HG02885 (cell line): ENCODE data around the gene PITX1.
"Not testable (repeated sequence)": the region's sequence is repeated elsewhere in the genome, so short reads cannot be mapped to it uniquely, and the experiment has no call there.

Experiments
- ATAC-seq: cut with Tn5 transposase; IDR thresholded peaks from one replicate; pipeline ENCODE4 v1.9.1; 2021; ENCODE audit warnings: mild to moderate bottlenecking; ENCODE audit not compliant: unreplicated experiment, poor library complexity

The PITX1 gene

DNA sequence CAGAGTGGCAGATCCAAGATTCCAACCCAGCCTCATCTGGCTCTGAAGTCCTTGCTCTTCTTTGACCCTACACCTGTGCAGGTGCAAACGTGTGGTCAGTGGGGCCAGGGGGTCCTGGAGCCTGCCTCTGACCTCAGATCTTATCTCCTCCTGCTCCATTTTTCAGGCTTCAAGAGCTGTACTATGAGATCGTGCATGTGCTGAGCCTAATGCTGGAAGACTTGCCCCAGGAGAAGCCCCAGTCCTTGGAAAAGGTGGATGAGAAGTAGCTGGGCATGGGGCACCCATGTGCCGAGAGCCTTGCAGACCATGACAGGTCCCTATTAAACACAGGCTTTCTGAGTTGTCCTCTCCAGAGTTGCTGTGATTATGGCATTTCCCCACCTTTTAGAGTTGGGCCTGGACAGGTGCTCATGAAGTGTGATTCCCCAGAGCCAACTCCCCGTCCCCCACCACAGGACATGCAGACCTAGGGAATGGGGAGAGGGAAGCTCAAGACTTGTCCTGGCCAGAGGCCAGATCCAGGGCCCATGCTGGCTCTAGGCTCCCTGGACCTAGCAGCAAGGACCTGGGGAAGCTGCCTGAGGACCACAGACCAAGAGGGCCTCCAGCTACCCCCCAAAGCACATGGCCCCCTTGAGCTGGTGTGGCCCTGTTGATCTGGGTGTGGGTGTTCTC, 22.5 kb downstream of the PITX1 start:
- ATAC-seq = no peak

DNA sequence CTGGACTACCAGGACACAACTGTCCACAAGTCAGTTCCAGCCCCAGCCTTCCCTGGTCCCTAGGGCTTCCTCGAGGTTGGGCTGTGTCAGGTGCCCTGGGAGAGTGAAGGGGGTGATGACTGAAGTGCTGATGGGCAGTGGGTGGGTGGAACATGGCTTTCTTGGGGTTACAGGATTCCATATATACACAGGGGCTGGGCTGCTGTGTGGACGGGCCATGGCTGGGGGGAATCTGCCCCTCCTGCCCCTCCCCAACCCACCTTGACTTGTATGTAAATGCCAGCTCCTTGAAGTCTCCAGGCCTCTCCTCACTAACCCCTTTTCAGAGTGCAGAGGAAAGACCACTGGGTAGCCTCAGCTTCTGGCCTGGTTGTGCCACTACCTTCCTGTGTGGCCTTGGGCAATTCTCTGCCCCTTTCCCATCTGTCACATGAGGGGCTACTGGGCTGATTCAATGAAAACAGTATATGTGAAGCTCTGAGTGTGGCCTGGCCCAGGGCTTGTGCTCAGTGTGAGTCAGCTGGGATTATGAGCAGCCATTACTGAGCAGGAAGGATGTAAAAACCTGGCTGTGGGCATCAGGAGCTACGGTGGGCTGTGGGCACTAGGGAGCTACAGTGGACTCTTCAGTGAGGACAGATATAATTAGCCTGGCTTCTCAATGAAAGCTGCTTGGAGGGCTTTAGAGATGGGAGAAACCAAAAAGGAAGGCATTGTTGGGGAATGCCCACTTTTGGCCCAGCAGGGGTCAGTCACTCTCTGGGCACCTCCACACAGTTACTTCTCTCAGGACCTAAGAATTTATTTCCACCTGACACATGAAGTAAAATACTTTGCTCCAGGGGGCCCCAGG, 23.3 kb downstream of the PITX1 start:
- ATAC-seq = no peak

DNA sequence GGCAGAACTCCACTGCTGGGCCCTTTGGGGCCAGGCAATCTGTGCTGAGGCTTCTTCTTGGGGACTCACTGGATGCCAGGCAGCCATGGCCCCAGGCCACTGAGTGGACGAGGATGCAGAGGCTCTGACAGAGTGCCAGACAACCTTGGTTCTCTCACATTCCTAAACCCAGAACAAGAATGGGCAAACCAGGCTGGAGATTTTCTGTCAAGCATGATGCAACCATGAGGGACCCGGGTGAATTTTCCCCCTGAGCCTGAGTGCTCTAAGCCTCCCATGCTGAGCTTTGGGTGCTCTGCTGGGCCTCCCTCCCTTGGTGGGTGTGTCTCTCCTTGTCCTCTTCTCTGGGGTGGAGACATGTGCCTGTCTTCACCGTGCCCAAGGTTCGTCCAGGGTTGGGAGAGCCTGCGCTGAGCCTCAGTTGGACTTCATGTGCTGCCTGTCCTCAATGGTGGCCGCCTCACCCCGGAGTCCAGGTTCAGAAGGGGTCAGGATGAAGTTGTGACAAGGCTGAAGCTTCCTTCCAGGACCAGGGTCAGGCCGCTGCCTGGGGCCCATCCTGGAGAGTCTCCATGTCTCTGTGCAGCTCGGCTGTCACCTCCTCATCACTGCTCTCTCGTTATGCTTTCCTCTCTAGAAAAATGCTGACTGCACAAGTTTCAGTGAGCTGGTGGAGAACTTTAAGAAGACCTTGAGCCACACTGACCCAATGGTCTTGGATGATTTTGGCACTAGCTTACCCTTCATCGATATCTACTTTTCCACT, 24.1 kb downstream of the PITX1 start:
- no peak for ATAC-seq

DNA sequence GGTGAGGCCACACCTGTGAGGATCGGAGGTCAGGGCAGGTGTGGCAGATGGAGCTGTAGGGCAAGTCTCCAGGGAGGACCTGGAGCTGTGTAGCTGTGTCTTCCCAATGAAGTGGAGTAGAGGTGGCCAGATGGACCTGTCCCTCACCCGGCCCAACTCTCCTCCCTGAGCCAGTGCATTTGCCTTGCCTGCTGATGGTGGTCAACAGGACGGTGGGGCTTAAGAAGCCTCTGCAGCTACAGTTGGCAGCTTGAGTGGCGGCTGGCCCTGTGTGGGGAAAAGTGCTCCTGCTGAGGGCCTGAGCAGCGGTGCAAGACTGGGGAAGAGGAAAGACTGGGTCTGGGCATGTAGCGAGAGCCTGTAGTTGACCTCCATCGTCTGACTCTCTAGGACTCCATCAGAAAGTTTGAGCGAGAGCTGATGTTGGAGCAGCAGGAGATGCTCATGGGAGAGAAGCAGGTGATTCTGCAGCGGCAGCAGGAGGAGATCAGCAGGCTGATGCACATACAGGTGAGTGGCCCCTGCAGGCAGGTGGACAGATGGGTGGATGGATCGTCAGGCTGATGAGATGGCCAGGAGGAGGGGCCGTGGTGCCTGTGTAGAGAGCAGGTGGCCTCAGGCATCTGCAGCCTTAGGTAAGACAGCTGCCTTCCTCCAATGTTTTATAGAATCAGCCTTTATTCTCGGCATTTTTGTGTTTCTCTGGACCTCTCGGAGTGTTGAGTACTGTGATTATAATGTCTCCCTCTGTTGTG, 24.9 kb downstream of the PITX1 start:
- no peak for ATAC-seq

DNA sequence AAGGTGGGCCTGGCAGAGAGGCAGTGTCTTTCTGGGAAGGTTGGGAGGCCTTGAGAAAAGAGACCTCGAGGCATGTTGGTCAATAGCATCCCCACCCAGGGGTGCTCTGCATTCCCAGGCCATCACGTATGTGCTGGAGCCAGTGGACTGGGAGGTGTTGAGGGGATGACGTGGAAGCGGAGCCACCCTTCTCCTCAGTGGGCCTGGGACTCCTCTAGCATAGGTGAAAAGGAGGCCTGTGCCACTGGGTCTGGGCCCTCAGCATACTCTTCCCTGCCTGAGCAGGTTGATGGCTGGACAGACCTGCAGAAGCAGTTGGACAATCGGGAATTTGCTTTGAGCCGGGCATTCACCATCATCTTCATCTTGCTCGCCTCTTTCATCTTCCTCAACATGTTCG, 25.5 kb downstream of the PITX1 start:
- no peak for ATAC-seq

DNA sequence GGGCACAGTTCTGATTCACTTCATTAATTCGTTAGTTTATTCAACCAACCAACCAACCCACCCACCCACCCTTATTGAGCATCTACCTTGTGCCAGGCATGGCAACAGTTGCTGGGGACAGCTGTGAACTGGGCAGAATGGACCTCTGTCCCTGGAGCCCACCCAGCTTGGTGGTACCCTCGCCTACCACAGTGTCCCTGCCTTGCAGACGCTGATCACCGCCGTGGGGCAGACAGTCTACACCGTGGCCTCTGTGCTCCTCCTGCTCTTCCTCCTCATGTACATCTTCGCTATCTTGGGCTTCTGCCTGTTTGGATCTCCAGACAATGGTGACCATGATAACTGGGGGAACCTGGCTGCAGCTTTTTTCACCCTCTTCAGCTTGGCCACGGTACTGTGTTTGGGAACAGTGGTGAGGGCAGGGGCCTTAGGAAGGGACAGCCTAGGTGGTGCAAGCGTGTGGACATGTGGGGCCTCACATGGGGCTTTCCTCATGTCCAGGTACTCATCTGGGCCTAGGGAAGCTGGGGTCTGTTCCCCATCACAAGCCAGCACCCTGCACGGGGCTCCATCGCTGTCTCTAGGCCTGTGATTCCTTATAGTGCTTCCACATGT, 26.2 kb downstream of the PITX1 start:
- ATAC-seq = no peak

DNA sequence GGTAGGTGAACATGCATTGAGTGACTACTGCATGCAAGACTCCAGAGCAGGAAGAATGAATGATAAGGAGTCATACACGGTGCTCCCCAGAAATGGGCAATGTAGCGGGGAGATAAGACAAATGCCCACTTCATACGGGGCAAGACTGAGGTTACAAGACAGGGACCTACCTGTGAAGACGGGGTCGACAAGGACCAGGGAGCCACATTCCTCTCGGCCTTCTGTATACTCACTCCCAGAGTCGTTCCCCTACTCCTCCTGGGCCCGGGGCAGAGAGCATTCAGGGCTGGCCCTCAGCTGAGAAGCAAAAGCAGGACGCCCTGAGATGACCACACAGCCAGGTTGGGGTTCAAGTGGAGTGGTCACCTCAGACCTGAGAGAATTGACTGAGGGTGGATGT, 26.7 kb downstream of the PITX1 start:
- ATAC-seq = no peak

DNA sequence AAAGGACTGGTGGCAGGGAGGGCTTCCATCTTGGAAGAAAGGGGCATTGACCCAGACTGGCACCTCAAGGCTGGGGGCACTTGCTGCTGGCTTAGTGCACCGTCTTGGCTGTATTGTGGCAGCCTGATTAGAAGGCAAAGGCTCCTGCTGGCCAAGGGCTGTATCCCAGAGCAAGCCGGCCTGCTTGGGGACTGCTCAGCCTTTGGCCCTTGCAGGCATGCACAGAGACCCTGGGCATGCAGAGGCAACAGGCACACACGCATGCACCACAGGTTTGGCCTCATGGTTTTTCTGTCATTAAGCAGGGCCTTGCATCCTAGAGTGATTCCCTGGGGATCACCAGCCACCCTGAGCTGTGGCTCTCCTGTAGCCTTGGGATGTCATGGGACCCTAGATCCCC, 29.0 kb downstream of the PITX1 start:
- no peak for ATAC-seq

DNA sequence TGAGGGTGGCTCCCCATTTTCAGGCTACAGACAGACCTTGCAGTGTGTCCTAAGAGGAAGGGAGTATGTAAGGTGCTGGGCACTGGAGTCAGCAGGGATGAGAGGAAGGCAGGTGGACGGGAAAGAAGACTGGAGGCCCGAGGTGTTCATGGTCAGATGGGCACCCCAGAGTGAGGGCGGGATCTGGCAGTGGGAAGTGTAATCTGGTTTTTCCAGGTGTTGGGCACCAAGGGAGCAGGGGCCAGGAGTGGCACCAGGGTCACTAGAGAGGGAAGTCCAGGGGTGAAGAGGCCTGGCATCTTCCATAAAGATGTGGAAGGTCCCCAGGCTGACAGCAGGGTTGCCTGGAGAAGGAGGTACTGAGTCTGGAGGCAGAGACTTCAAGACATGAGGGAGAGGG, 29.7 kb downstream of the PITX1 start:
- no peak for ATAC-seq

DNA sequence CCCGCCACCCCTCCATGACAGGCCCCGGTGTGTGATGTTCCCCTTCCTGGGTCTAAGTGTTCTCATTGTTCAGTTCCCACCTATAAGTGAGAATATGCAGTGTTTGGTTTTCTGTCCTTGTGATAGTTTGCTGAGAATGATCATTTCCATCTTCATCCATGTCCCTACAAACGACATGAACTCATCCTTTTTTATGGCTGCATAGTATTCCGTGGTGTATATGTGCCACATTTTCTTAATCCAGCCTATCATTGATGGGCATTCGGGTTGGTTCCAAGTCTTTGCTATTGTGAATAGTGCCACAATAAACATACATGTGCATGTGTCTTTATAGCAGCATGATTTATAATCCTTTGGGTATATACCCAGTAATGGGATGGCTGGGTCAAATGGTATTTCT, 36.0 kb downstream of the PITX1 start:
- not testable (repeated sequence) for ATAC-seq

DNA sequence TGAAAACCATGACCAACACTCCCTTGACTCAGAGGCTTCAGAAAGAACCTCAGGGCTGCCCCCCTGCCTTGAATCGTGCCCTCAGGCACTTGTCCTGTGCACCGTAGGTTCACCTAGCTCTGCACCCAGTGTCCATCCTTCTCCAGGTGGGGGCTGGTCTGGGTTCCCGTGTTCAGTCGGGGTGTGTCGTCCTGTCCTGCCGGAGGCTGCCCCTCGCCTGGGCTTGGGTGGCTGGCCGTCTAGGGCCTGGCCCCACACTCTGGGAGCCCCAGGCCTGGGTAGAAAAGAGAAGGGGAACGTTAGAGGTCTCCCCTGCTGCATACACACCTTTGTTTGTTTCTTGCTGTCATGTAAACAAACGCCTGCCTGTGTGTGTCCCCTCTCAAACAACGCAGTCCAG, 37.0 kb downstream of the PITX1 start:
- ATAC-seq = no peak

DNA sequence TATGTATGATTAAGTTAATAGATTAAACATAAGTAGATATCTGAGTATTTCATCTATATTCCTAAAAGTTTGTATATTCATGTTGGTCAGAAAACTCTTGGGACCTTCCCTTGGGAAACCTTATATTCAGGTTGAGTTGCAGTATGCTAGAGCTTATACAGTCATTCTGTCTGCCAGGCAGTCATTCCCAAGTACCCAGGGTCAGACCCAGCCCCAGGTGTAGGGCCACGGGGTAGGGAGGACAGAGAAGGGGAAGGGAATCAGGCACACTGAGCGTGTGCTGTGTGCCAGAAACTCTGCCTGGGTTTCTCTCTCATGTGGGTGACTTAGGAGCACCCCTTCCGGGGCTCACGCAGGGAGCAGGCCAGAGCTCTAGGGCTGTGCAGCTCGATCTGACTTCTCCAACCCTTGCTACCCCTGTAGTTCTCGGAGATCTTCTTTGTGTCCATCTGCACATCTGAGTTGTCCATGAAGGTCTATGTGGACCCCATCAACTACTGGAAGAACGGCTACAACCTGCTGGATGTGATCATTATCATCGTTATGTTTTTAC, 38.1 kb downstream of the PITX1 start:
- no peak for ATAC-seq

DNA sequence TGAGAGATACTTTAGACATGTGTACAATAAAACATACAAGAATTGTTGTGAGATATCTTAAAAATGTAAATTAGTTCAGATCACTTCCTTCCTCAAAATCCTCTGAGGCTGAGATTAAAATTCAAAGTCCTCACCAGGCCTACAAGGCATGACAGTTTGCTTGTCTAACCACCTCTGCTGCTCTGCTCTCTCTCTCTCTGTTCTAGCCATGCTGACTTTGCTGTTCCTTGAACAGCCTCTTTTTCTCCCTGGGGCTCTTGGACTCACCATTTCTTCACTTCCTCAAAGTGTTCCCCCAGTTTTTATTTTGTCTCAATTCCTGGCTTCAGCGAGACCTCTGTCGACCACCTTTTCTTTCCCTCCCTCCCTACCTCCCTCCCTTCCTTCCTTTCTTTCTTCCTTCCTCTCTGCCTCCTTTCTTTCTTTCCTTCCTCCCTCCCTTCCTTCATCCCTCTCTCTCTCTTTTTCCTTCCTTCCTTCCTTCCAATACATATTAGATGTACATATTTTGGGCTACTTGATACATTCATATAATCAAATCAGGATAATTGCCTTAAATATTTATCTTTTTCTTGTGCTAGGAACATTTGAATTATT, 39.4 kb downstream of the PITX1 start:
- no peak for ATAC-seq

DNA sequence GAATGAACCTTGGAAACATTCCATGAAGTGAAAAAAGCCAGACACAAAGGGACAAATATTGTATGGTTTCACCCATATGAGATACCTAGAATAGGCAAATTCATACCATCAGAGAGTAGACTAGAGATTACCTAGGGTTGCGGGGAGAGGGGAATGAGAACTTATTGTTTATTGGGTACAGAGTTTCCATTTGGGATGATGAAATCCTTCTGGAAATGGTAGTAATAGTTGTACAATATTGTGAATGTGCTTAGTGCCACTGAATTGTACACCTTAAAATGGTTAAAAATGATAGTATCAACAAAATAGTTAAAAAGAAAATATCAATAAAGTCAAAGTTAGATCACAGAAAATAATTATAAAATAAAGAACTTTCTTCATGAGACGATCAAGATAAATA, 40.9 kb downstream of the PITX1 start:
- ATAC-seq = no peak

DNA sequence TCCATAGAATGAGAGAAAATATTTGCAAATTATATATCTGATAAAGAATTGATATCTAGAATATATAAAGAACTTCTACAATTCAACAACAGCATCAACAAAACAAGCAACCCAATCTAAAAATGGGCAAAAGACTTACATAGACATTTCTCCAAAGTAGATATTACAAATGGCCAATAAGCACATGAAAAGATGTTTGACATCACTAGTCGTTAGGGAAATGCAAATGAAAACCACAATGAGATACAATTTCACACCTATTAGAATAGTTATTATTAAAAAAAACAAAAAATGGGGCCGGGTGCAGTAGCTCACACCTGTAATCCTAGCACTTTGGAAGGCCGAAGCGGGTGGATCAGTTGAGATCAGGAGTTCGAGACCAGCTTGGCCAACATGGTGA, 41.9 kb downstream of the PITX1 start:
- no peak for ATAC-seq

DNA sequence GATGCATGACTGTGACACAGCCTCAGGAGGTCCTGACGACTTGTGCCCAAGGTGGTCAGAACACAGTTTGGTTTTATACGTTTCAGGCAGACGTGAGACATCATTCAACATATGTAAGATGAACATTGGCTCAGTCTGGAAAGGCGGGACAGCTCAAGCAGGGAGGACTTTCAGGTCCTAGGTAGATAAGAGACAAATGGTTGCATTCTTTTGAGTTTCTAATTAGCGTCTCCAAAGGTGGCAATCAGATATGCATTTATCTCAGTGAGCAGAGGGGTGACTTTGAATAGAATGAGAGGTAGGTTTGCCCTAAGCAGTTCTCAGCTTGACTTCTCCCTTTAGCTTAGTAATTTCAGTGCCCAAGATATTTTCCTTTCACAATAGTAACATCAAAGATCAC, 43.8 kb downstream of the PITX1 start:
- not testable (repeated sequence) for ATAC-seq

DNA sequence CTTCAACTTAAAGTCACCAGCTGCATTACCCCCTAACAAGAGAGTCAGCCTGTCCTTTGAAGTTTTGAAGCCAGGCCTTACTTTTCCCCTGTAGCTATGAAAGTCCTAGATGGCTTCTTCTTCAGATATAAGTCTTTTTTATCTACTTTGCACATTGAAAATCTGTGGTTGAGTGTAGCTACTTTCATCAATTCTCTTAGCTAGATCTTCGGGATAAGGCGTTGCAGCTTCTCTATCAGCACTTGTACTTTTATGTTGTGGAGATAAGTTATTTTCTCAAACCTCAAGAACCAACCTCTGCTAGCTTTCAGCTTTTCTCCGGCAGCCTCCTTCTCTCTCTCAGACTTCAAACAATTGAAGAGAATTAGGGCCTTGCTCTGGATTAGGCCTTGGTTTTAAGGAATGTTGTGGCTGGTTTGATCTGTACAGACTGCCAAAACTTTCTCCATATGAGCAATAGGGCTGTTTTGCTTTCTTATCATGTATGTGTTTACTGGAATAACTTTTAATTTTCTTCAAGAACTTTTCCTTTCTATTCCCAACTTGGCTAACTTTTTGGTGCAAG, 44.7 kb downstream of the PITX1 start:
- ATAC-seq = no peak

DNA sequence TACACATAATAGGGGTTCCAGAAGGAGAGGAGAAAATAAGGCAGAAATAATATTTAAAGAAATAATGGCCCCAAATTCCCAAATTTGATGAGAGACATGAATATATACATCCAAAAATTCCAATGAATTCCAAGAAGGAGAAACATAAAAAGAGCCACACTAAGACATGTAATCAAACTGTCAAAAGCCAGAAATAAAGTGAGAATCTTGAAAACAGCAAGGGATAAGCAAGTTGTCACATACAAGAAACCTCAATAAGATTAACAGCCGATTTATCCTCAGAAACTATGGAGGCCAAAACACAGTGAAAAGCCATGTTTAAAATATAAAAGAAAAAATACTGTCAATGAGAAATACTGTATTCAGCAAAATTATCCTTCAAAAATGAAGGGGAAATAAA, 51.8 kb downstream of the PITX1 start:
- ATAC-seq = no peak

DNA sequence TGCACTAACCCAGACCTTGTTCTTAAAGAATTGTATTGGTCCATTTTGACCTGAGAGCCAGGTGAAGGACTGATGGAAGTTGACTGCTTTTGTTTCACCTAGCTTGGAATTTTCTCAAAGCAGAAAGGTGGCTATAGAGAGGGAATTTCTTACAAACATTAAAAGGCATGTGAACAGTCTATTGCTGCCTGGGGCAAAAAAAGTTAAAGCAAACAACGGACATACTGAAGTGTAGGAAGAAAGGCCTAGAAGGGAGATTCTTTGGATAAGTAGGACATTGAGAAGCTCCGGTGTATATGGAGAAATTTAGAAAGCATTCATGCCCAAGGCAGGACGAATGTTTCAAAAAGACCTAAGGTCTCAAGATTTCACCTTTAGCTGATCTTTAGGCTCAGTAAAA, 54.6 kb downstream of the PITX1 start:
- no peak for ATAC-seq
